Gastrocnemius medialis (tissue), 4 donors: ENCODE measurements around the gene GRM8. TPM values are rescaled to one million over a fixed set of nuclear protein-coding genes. Genes with fewer than 3 reads are reported as not detected.

Experiments
- ATAC-seq, 2 donors: fragments of 150-250 bp; one replicate each; pipeline ENCODE4 v1.9.1; 2016
- DNase-seq, 2 donors: peaks; one replicate each; pipeline ENCODE4 v3.0.0-alpha.2; 2019
- H3K27ac ChIP-seq, 4 donors: fragments of 200-600 bp; sonication (generic); 1 replicate in 1 of 4; 2 replicates in 3 of 4; pipeline ENCODE4 v1.5.1; 2016 to 2018; ENCODE audit warnings: mild to moderate bottlenecking in 2 of 4, moderate library complexity in 1 of 4
- H3K27me3 ChIP-seq, 3 donors: fragments of 200-600 bp; sonication (generic) in 2 of 3; 1 replicate in 1 of 3; 2 replicates in 2 of 3; pipeline versions ENCODE4 v1.5.1 to v1.6.0; 2016 to 2019; ENCODE audit warnings: mild to moderate bottlenecking in 1 of 3, moderate library complexity in 1 of 3
- H3K36me3 ChIP-seq, 2 donors: fragments of 200-600 bp; sonication (generic) in 1 of 2; one replicate each; pipeline ENCODE4 v1.5.1; 2017 to 2018
- H3K4me1 ChIP-seq, 2 donors: fragments of 200-600 bp; sonication (generic) in 1 of 2; one replicate each; pipeline ENCODE4 v1.5.1; 2016 to 2017; ENCODE audit warnings: mild to moderate bottlenecking in 2 of 2
- H3K4me3 ChIP-seq, 4 donors: fragments of 200-600 bp; sonication (generic) in 3 of 4; 1 replicate in 1 of 4; 2 replicates in 3 of 4; pipeline ENCODE4 v1.5.1; 2016 to 2019; ENCODE audit warnings: mild to moderate bottlenecking in 2 of 4
- H3K9me3 ChIP-seq, 3 donors: fragments of 200-600 bp; sonication (generic) in 2 of 3; 1 replicate in 1 of 3; 2 replicates in 2 of 3; pipeline ENCODE4 v1.5.1; 2016 to 2019
- POLR2A ChIP-seq, 2 donors: fragments of 450-650 bp; IDR thresholded peaks; one replicate each; pipeline ENCODE4 v1.6.1; 2017; ENCODE audit warnings: antibody characterized with exemption in 2 of 2, mild to moderate bottlenecking in 2 of 2, moderate library complexity in 2 of 2
- in situ Hi-C, 4 donors: fragments of 200-750 bp; cut with MboI; loops; one replicate each; pipeline versions ENCODE4 v1.15.0 to v1.8.0; 2017; ENCODE audit warnings: low sequenced_read_pairs in 4 of 4
- intact Hi-C: fragments of 100-400 bp; cut with DNase I; formaldehyde crosslinking; loops from one replicate; pipeline ENCODE4 v1.15.1; 2023; ENCODE audit warnings: low total_unique reads
- total RNA-seq, 4 donors: library from RNA; depleted of rRNA; stranded (reverse); fragments of >200 nt; gene quantifications; one replicate each; pipeline versions ENCODE4 v1.1.0 to v1.2.3, GENCODE V29; 2016
- TF ChIP-seq, protein P1 (sequence below), 5 experiments: fragments of 450-650 bp in 3 of 5; fragments of 200-600 bp in 2 of 5; sonication (generic) in 2 of 5; IDR thresholded peaks in 4 of 5; conservative IDR thresholded peaks in 1 of 5; 1 replicate in 4 of 5; 2 replicates in 1 of 5; pipeline ENCODE4 v1.5.1; 2016 to 2019; ENCODE audit warnings: antibody characterized with exemption in 5 of 5, mild to moderate bottlenecking in 3 of 5, moderate library complexity in 3 of 5

Gene GRM8
- total RNA-seq, 4 donors from 2014 or later: not detected

DNA sequence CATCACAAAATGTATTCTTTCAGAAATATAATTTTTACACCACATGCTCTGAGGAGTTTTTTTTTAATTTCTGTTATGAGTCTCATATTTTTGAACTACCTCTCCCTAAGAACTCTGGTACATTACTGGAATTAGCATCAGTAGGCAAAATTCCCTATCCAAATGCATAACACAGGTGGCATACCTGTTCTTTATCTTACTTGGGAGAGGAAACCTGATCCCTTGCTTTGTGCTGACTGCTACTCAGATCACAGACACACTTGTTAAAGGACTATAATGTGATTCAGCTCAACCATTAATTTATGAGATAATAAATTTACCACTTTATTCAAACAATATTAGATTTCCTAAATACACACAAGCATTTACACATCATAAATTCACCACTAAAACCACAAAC, 617.2 kb downstream of the GRM8 start:
- no peaks in the 10 kb centered on the region for H3K4me1 ChIP-seq
- no peaks in the 10 kb centered on the region for H3K36me3 ChIP-seq
- ATAC-seq: no peak
- no peaks in the 10 kb centered on the region for H3K9me3 ChIP-seq
- no peak overlapping the region for H3K4me3 ChIP-seq
- DNase-seq: no peak
- in situ Hi-C loops: no loop called here
- no peak for TF ChIP-seq POLR2A (IDR thresholded peaks at IDR 0.05)
- TF ChIP-seq, protein P1, sequence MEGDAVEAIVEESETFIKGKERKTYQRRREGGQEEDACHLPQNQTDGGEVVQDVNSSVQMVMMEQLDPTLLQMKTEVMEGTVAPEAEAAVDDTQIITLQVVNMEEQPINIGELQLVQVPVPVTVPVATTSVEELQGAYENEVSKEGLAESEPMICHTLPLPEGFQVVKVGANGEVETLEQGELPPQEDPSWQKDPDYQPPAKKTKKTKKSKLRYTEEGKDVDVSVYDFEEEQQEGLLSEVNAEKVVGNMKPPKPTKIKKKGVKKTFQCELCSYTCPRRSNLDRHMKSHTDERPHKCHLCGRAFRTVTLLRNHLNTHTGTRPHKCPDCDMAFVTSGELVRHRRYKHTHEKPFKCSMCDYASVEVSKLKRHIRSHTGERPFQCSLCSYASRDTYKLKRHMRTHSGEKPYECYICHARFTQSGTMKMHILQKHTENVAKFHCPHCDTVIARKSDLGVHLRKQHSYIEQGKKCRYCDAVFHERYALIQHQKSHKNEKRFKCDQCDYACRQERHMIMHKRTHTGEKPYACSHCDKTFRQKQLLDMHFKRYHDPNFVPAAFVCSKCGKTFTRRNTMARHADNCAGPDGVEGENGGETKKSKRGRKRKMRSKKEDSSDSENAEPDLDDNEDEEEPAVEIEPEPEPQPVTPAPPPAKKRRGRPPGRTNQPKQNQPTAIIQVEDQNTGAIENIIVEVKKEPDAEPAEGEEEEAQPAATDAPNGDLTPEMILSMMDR (IDR thresholded peaks at IDR 0.05 in 4 of 5, conservative IDR thresholded peaks at IDR 0.05 in 1 of 5): no peak
- no peaks in the 10 kb centered on the region for H3K27me3 ChIP-seq
- H3K27ac ChIP-seq: no peak overlapping the region
- intact Hi-C loops: no loop called here

DNA sequence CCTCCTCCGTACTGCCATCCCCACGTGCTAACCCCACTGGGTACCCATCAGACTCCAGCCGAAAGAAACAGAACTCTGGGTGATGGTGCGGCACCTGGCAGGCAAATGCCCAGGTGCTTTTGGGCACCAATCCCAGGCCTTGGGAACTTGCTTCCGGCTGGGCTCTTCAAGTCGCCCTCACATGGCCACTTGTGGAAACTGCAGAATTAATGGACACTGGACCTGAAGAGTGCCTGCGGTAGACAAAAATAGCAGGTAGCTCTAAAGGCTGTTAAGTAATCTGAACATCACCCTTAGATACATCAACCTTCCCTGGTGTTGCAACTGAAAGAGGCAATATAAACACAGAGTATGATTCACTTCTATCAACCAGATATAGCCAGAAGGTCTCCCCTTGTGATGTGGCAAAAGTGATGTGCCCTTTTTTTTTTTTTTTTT, 644.4 kb downstream of the GRM8 start:
- H3K4me1 ChIP-seq: no peaks in the 10 kb centered on the region
- no peak for DNase-seq
- in situ Hi-C loops (no loop called here), intact Hi-C loops (no loop called here)
- TF ChIP-seq, protein P1 (IDR thresholded peaks at IDR 0.05 in 4 of 5, conservative IDR thresholded peaks at IDR 0.05 in 1 of 5): no peak
- TF ChIP-seq POLR2A (IDR thresholded peaks at IDR 0.05): no peak
- no peak for ATAC-seq
- H3K27ac ChIP-seq: no peak overlapping the region
- H3K36me3 ChIP-seq: no peaks in the 10 kb centered on the region
- no peaks in the 10 kb centered on the region for H3K9me3 ChIP-seq
- H3K4me3 ChIP-seq: no peak overlapping the region
- H3K27me3 ChIP-seq: no peaks in the 10 kb centered on the region

DNA sequence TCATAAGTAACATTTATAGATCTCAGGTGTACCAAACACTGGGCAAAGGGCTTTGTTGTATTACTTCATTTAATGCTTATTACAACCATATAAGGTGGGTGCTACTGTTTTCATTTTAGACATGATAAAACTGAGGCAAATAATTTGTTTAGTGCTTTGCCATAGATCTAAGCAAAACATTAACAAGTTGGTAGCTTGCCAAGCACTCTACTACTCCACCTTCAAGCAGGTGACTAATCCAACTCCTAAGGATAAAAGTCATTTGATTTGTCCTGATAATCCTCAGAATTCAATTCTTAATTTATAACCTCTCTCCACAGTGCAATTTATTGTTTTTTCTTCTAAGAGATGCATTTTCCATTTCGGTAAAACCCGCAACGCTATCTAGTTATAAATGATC, 646.4 kb downstream of the GRM8 start:
- intact Hi-C loops (no loop called here), in situ Hi-C loops (no loop called here)
- H3K9me3 ChIP-seq: no peaks in the 10 kb centered on the region
- H3K4me3 ChIP-seq: no peak overlapping the region
- no peaks in the 10 kb centered on the region for H3K36me3 ChIP-seq
- no peak for DNase-seq
- no peaks in the 10 kb centered on the region for H3K4me1 ChIP-seq
- ATAC-seq: no peak
- TF ChIP-seq, protein P1 (IDR thresholded peaks at IDR 0.05 in 4 of 5, conservative IDR thresholded peaks at IDR 0.05 in 1 of 5): no peak
- TF ChIP-seq POLR2A (IDR thresholded peaks at IDR 0.05): no peak
- H3K27me3 ChIP-seq: no peaks in the 10 kb centered on the region
- H3K27ac ChIP-seq: no peak overlapping the region

DNA sequence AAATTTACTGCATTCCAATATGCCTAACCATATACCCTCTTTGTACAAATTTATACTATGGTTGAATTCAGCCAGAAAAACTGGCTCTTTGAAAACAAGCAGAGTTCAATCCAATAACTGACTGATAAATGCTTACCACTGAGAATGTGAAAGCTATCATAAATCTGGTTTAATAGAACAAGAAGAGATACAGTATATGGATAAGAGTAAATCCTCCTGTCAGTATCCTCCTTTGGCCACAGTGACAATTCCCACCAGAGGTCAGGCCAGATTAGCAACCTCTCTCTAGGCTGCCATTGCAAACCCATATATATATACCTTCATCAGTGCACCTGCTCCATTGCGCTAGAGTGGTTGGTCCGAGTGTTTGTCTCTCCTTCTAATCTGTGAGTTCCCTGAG, 647.2 kb downstream of the GRM8 start:
- intact Hi-C loops (no loop called here), in situ Hi-C loops (no loop called here)
- H3K4me3 ChIP-seq: no peak overlapping the region

More for the DNA sequence above, 647.2 kb downstream of the GRM8 start:
- no peak overlapping the region for H3K27ac ChIP-seq
- no peaks in the 10 kb centered on the region for H3K9me3 ChIP-seq
- no peak for TF ChIP-seq POLR2A (IDR thresholded peaks at IDR 0.05)
- TF ChIP-seq, protein P1 (IDR thresholded peaks at IDR 0.05 in 4 of 5, conservative IDR thresholded peaks at IDR 0.05 in 1 of 5): no peak
- no peaks in the 10 kb centered on the region for H3K36me3 ChIP-seq
- H3K27me3 ChIP-seq: no peaks in the 10 kb centered on the region
- ATAC-seq (no peak), DNase-seq (no peak)
- no peaks in the 10 kb centered on the region for H3K4me1 ChIP-seq
